B cell (primary cell): Measurements from ENCODE around the gene SLC32A1.

ENCODE experiments used
- CTCF ChIP-seq: fragments of 200-600 bp; IDR thresholded peaks from one replicate; pipeline ENCODE4 v1.8.0; 2022; ENCODE audit warnings: antibody characterized with exemption, mild to moderate bottlenecking
- EZH2 ChIP-seq: IDR thresholded peaks from 2 replicates; pipeline ENCODE4 v1.6.1; 2012; ENCODE audit warnings: borderline replicate concordance, low read depth, mild to moderate bottlenecking, moderate library complexity, low read length; ENCODE audit not compliant: insufficient read depth, poor library complexity, severe bottlenecking

GRCh38 chr20:38700141-38700540 is 24.1 kb upstream of the SLC32A1 start:
- no peak for TF ChIP-seq CTCF
- no peak for TF ChIP-seq EZH2
